ENCODE measurements around the gene MBP.

MBP gene

DNA sequence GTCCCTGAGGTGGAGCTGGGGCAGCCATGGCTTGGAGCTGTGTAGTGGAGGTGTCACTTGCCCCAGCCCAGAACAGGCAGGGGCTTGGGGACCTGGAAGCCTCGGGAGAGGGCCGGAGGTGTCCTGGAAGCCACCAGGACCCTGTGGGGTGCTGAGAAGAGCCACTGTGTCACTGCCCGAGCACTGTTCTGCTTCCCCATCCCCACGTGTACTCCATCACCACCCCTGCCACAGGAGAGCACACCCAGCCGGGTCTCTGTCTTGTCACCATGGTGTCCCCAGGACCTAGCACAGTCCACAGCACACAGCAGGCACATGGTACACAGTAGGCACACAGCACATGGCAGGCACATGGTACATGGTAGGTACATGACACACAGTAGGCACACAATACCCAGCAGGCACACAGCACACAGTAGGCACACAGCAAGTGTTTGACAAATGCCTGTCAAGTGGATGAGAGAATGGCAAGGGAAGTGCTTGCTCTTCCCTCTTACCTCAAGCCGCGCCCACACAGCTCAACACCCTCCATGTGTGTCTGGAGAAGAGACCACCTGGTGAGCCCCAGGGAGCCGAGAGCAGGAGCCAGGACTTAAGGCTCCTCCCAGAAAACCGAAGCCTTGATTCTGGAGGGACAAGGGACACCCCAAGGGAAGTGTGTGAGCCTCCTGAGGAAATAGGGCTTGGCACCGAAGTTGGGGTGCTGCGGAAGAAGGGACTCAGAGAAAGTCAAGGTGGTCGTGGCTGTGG is 13.3 kb downstream of the MBP start:
- H3K27ac ChIP-seq (ENCODE audit: low read length): no peak overlapping the region
- peaks cover 4 to 11% of the 10 kb centered on the region in 2 donors for H3K4me1 ChIP-seq (ENCODE audit: control insufficient read depth in 1 of 2, insufficient read depth in 2 of 2, low read length in 2 of 2)
- no peak overlapping the region for H3K4me3 ChIP-seq (ENCODE audit: low read depth in 1 of 2, low read length in 2 of 2)
- H3K9me3 ChIP-seq (ENCODE audit: control insufficient read depth in 1 of 2, low read length in 2 of 2): no peaks in the 10 kb centered on the region
- H3K27me3 ChIP-seq (ENCODE audit: low read depth, low read length): no peaks in the 10 kb centered on the region
- no peaks in the 10 kb centered on the region for H3K36me3 ChIP-seq (ENCODE audit: control insufficient read depth in 1 of 2, insufficient read depth in 2 of 2, low read length in 2 of 2)

GRCh38 chr18:77118256-77119090 is 14.1 kb downstream of the MBP start:
- Histone ChIP-seq H3K36me3 (ENCODE audit: control insufficient read depth in 1 of 2, insufficient read depth in 2 of 2, low read length in 2 of 2) (no peaks in the 10 kb centered on the region), H3K4me3 (ENCODE audit: low read depth in 1 of 2, low read length in 2 of 2) (no peak overlapping the region), H3K27me3 (ENCODE audit: low read depth, low read length) (no peaks in the 10 kb centered on the region), H3K27ac (ENCODE audit: low read length) (no peak overlapping the region), H3K9me3 (ENCODE audit: control insufficient read depth in 1 of 2, low read length in 2 of 2) (no peaks in the 10 kb centered on the region), H3K4me1 (ENCODE audit: control insufficient read depth in 1 of 2, insufficient read depth in 2 of 2, low read length in 2 of 2) (peaks cover 6 to 11% of the 10 kb centered on the region in 2 donors)

DNA sequence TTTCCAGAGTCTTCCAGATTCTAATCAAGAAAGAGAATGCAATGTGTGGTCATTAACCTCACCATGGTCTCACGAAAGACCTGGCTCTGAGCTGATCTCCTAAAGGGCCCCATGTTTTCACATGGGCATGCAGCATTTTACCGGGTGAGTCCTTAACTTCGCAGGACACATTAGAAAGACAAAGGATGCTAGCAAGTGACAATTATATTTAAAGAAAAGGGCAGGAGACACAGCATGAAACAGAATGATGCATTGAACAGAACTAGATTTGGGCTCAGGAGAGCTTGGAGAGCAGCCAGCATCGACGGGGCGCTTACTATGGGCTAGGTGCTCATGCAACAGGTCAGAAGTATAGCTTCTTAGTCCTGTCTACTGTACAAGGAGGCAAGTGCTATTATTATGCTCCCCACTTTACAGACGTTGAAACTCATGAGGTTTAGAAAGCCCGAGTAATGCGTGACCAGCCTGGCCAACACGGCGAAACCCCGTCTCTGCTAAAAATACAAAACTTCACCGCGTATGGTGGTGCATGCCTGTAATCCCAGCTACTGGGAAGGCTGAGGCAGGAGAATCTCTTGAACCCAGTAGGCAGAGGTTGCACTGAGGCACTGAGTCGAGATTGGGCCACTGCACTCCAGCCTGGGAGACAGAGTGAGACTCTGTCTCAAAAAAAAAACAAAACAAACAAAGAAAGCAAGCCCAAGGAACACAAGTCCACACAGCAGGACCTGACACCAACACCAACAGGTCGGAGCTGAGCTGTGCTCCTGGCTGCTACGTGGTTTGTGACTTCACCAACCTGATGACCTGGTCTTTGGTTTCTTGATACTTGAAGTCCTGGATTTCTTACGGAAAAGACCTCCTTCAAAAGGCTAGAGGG is 16.1 kb downstream of the MBP start:
- H3K4me3 ChIP-seq (ENCODE audit: low read depth in 1 of 2, low read length in 2 of 2): no peak overlapping the region
- H3K27me3 ChIP-seq (ENCODE audit: low read depth, low read length): no peaks in the 10 kb centered on the region
- peak overlapping the region; percentile 85 for H3K27ac ChIP-seq (ENCODE audit: low read length)
- H3K4me1 ChIP-seq (ENCODE audit: control insufficient read depth in 1 of 2, insufficient read depth in 2 of 2, low read length in 2 of 2): peaks cover 5 to 11% of the 10 kb centered on the region in 2 donors
- no peaks in the 10 kb centered on the region for H3K9me3 ChIP-seq (ENCODE audit: control insufficient read depth in 1 of 2, low read length in 2 of 2)
- H3K36me3 ChIP-seq (ENCODE audit: control insufficient read depth in 1 of 2, insufficient read depth in 2 of 2, low read length in 2 of 2): no peaks in the 10 kb centered on the region

GRCh38 chr18:77115192-77115953 is 17.2 kb downstream of the MBP start:
- H3K4me1 ChIP-seq (ENCODE audit: control insufficient read depth in 1 of 2, insufficient read depth in 2 of 2, low read length in 2 of 2): peaks cover 5 to 11% of the 10 kb centered on the region in 2 donors
- H3K36me3 ChIP-seq (ENCODE audit: control insufficient read depth in 1 of 2, insufficient read depth in 2 of 2, low read length in 2 of 2): no peaks in the 10 kb centered on the region
- no peaks in the 10 kb centered on the region for H3K9me3 ChIP-seq (ENCODE audit: control insufficient read depth in 1 of 2, low read length in 2 of 2)
- no peaks in the 10 kb centered on the region for H3K27me3 ChIP-seq (ENCODE audit: low read depth, low read length)
- H3K4me3 ChIP-seq (ENCODE audit: low read depth in 1 of 2, low read length in 2 of 2): no peak overlapping the region
- peak overlapping the region; percentile 85 for H3K27ac ChIP-seq (ENCODE audit: low read length)

GRCh38 chr18:77114415-77115191 is 18.0 kb downstream of the MBP start:
- H3K4me3 ChIP-seq (ENCODE audit: low read depth in 1 of 2, low read length in 2 of 2): no peak overlapping the region
- no peaks in the 10 kb centered on the region for H3K27me3 ChIP-seq (ENCODE audit: low read depth, low read length)
- no peaks in the 10 kb centered on the region for H3K9me3 ChIP-seq (ENCODE audit: control insufficient read depth in 1 of 2, low read length in 2 of 2)
- H3K4me1 ChIP-seq (ENCODE audit: control insufficient read depth in 1 of 2, insufficient read depth in 2 of 2, low read length in 2 of 2): peaks cover 5 to 14% of the 10 kb centered on the region in 2 donors
- no peaks in the 10 kb centered on the region for H3K36me3 ChIP-seq (ENCODE audit: control insufficient read depth in 1 of 2, insufficient read depth in 2 of 2, low read length in 2 of 2)
- H3K27ac ChIP-seq (ENCODE audit: low read length): peak overlapping the region; percentile 85

DNA sequence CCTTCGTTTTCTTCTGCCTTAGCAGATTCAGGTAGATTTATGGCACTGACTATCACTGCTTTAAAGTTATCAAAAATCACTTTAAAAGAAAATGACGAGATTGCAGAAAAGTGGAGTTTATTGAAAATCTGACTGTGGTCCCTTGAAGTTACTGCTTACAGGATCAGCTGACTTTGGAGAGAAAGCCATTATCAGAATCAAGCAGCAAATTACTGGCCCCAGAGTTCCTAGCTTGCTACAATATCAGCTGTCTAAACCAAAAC is 18.5 kb downstream of the MBP start:
- H3K9me3 ChIP-seq (ENCODE audit: control insufficient read depth in 1 of 2, low read length in 2 of 2): no peaks in the 10 kb centered on the region
- peak overlapping the region; percentile 85 for H3K27ac ChIP-seq (ENCODE audit: low read length)
- peaks cover 11 to 18% of the 10 kb centered on the region in 2 donors for H3K4me1 ChIP-seq (ENCODE audit: control insufficient read depth in 1 of 2, insufficient read depth in 2 of 2, low read length in 2 of 2)
- no peaks in the 10 kb centered on the region for H3K27me3 ChIP-seq (ENCODE audit: low read depth, low read length)
- no peaks in the 10 kb centered on the region for H3K36me3 ChIP-seq (ENCODE audit: control insufficient read depth in 1 of 2, insufficient read depth in 2 of 2, low read length in 2 of 2)
- no peak overlapping the region for H3K4me3 ChIP-seq (ENCODE audit: low read depth in 1 of 2, low read length in 2 of 2)

DNA sequence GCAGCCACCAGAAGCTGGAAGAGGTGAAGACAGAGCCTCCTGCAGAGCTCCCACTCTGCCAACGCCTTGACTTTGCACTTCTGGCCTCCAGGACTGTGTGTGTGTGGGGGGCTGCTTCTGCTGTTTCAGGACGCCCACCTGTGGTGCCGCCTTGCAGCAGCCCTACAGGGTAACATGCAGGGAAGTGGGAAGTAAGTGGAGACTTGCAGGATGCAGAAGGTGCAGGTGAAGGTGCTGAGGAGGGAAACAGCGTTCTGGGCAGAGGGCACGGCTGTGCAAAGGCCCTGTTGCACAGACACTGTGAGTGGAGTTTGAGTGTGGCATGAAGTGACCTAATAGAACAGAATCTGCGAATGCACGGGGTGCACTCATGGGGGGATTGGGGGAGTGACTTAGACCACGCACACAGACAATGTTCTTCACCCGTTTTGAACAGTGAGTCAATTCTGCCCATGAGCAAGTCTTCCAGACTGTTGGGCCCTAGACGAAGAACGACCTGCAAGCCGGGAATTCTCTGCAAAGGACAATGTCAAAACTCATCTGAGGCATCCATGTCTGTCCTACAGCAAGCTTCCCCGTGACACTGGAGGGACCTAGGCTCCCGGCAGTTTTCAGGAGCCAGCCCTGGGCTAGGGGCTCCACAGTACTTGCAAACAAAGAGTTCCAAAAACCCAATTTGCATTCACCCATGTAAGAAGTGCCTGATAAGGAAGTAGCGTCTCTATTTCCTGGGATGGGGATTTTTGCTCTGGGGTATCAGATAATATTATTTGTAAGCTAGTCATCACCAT is 19.0 kb downstream of the MBP start:
- Histone ChIP-seq H3K4me3 (ENCODE audit: low read depth in 1 of 2, low read length in 2 of 2) (no peak overlapping the region), H3K27me3 (ENCODE audit: low read depth, low read length) (no peaks in the 10 kb centered on the region), H3K4me1 (ENCODE audit: control insufficient read depth in 1 of 2, insufficient read depth in 2 of 2, low read length in 2 of 2) (peaks cover 16 to 23% of the 10 kb centered on the region in 2 donors), H3K36me3 (ENCODE audit: control insufficient read depth in 1 of 2, insufficient read depth in 2 of 2, low read length in 2 of 2) (no peaks in the 10 kb centered on the region), H3K27ac (ENCODE audit: low read length) (peak overlapping the region; percentile 85), H3K9me3 (ENCODE audit: control insufficient read depth in 1 of 2, low read length in 2 of 2) (no peaks in the 10 kb centered on the region)

- no peaks in the 10 kb centered on the region for H3K9me3 ChIP-seq (ENCODE audit: control insufficient read depth in 1 of 2, low read length in 2 of 2)
- H3K27me3 ChIP-seq (ENCODE audit: low read depth, low read length): no peaks in the 10 kb centered on the region
- H3K4me1 ChIP-seq (ENCODE audit: control insufficient read depth in 1 of 2, insufficient read depth in 2 of 2, low read length in 2 of 2): peaks cover 20 to 25% of the 10 kb centered on the region in 2 donors
- no peaks in the 10 kb centered on the region for H3K36me3 ChIP-seq (ENCODE audit: control insufficient read depth in 1 of 2, insufficient read depth in 2 of 2, low read length in 2 of 2)
- no peak overlapping the region for H3K4me3 ChIP-seq (ENCODE audit: low read depth in 1 of 2, low read length in 2 of 2)
- peak overlapping the region; percentile 17 for H3K27ac ChIP-seq (ENCODE audit: low read length)
Measured at GRCh38 chr18:77112747-77113092, 19.9 kb downstream of the MBP start.

DNA sequence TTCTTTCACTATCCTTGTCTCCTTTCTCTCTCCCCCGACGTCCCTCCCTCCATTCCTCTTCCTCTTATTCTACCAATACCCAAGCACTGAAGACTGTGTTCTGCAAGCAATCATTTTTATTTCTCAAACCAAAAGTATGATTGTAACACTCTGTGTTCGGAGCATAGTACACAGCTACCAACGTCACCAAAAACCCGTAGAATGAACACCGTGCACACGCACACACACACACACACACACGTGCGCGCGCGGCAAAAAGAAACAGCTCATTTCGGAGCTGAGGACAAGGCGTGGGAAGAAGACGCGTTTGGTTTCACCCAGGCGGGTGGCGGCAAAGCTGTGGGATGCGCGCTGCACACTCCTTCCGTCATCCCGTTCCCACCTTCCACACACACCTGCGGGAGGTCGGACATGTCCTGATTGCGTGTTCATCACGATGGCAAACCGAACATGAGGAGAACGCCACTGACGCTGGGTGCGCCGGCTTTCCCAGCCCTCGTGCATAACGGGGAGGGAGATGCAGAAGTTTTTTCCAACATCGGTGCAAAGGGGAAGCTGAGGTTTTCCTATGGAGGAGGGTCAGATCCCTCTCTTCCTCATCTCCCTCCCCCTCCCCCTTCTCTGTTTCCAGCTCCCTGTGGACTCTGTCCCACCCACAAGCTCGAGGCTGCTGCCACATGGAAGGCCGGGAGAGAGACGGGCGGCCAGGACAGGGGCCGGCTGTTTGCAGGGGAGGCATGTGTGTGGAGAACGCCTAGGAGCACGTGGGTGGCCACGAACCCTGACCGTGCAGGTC is 20.4 kb downstream of the MBP start:
- Histone ChIP-seq H3K36me3 (ENCODE audit: control insufficient read depth in 1 of 2, insufficient read depth in 2 of 2, low read length in 2 of 2) (no peaks in the 10 kb centered on the region), H3K27me3 (ENCODE audit: low read depth, low read length) (no peaks in the 10 kb centered on the region), H3K4me3 (ENCODE audit: low read depth in 1 of 2, low read length in 2 of 2) (no peak overlapping the region), H3K27ac (ENCODE audit: low read length) (peak overlapping the region; percentile 17), H3K9me3 (ENCODE audit: control insufficient read depth in 1 of 2, low read length in 2 of 2) (no peaks in the 10 kb centered on the region), H3K4me1 (ENCODE audit: control insufficient read depth in 1 of 2, insufficient read depth in 2 of 2, low read length in 2 of 2) (peaks cover 25% of the 10 kb centered on the region in 2 donors)
